CD4-positive, alpha-beta T cell treated with Interleukin-10 for 1 hour (primary cell): ENCODE measurements around the gene FHOD1.

Experiments used
- DNase-seq: peaks from one replicate; pipeline ENCODE4 v3.0.0-alpha.2; 2020

FHOD1 gene

GRCh38 chr16:67206838-67207248, 40.4 kb downstream of the FHOD1 start:
- DNase-seq = no peak

- no peak for DNase-seq
Measured at GRCh38 chr16:67206129-67206837, 41.0 kb downstream of the FHOD1 start.

- DNase-seq = no peak
Measured at GRCh38 chr16:67204076-67204475, 43.2 kb downstream of the FHOD1 start.

GRCh38 chr16:67202956-67203493, 44.3 kb downstream of the FHOD1 start:
- no peak for DNase-seq

GRCh38 chr16:67202426-67202825, 44.9 kb downstream of the FHOD1 start:
- no peak for DNase-seq

- no peak for DNase-seq
Measured at GRCh38 chr16:67201411-67202345, 45.6 kb downstream of the FHOD1 start.

GRCh38 chr16:67200491-67200890, 46.8 kb downstream of the FHOD1 start:
- no peak for DNase-seq

GRCh38 chr16:67199808-67200198, 47.5 kb downstream of the FHOD1 start:
- DNase-seq = no peak

GRCh38 chr16:67199011-67199807, 48.1 kb downstream of the FHOD1 start, which contains the start of gene ELMO3:
Gene ELMO3 (plus strand): TSS chr16:67199131. CDS start chr16:67199327, 196 bp downstream.
- DNase-seq = no peak

- peak; percentile 38 for DNase-seq
Measured at GRCh38 chr16:67198238-67198734, 49.0 kb downstream of the FHOD1 start.

GRCh38 chr16:67197704-67198103, 49.6 kb downstream of the FHOD1 start:
- DNase-seq = no peak

- DNase-seq = no peak
Measured at GRCh38 chr16:67196881-67197280, 50.4 kb downstream of the FHOD1 start.

GRCh38 chr16:67195676-67196075, 51.6 kb downstream of the FHOD1 start:
- DNase-seq = no peak

- no peak for DNase-seq
Measured at GRCh38 chr16:67194260-67194659, 53.0 kb downstream of the FHOD1 start.

- no peak for DNase-seq
Measured at GRCh38 chr16:67193536-67193935, 53.7 kb downstream of the FHOD1 start.

GRCh38 chr16:67192781-67193361, 54.4 kb downstream of the FHOD1 start:
- DNase-seq = no peak

- peak; percentile 89 for DNase-seq
Measured at GRCh38 chr16:67191995-67192681, 55.1 kb downstream of the FHOD1 start, which contains the start of gene E2F4. Gene E2F4 (plus strand): TSS chr16:67192155. CDS start chr16:67192228, 73 bp downstream.

- DNase-seq = no peak
Measured at GRCh38 chr16:67191411-67191994, 55.8 kb downstream of the FHOD1 start.

GRCh38 chr16:67190448-67191399, 56.6 kb downstream of the FHOD1 start:
- no peak for DNase-seq

GRCh38 chr16:67190041-67190440, 57.2 kb downstream of the FHOD1 start, which contains the start of gene EXOC3L1:
Gene EXOC3L1 (minus strand): TSS chr16:67190136. CDS start chr16:67189676, 460 bp downstream.
- DNase-seq = no peak
